Nephron progenitor cell (in vitro differentiated cells): Measurements from ENCODE around the gene XPO6.
A peak's percentile ranks its signal among the peaks of the same experiment; 100 is the strongest.

ENCODE experiments used
- DNase-seq: peaks from one replicate; pipeline ENCODE4 v3.0.0; 2021
- H3K27ac Mint-ChIP-seq: 2 replicates; pipeline ENCODE4 v1.8.0; 2021; ENCODE audit warnings: mild to moderate bottlenecking, moderate library complexity, mixed read lengths
- H3K27me3 Mint-ChIP-seq: 2 replicates; pipeline ENCODE4 v1.8.0; 2021; ENCODE audit warnings: mild to moderate bottlenecking, low read depth, mixed read lengths; ENCODE audit not compliant: poor library complexity
- H3K36me3 Mint-ChIP-seq: 2 replicates; pipeline ENCODE4 v1.8.0; 2021; ENCODE audit warnings: low read depth, mixed read lengths
- H3K4me1 Mint-ChIP-seq: 2 replicates; pipeline ENCODE4 v1.8.0; 2021; ENCODE audit warnings: mixed read lengths
- H3K4me3 Mint-ChIP-seq: 2 replicates; pipeline ENCODE4 v1.8.0; 2021; ENCODE audit warnings: mild to moderate bottlenecking, moderate library complexity, mixed read lengths
- H3K9me3 Mint-ChIP-seq: 2 replicates; pipeline ENCODE4 v1.8.0; 2021; ENCODE audit warnings: mild to moderate bottlenecking, moderate library complexity, mixed read lengths
- CTCF ChIP-seq: fragments of 200-600 bp; sonication (generic); IDR thresholded peaks from 2 replicates; pipeline ENCODE4 v1.5.0; 2021; ENCODE audit warnings: antibody characterized with exemption

XPO6 gene

GRCh38 chr16:28131743-28132393, 79.9 kb downstream of the XPO6 start:
- H3K9me3 Mint-ChIP-seq = no peaks in the 10 kb centered on the region
- H3K27me3 Mint-ChIP-seq = peaks cover 2% of the 10 kb centered on the region
- no peak for DNase-seq
- H3K27ac Mint-ChIP-seq = no peak overlapping the region
- peaks cover 23% of the 10 kb centered on the region for H3K4me1 Mint-ChIP-seq
- H3K36me3 Mint-ChIP-seq = peaks cover 66% of the 10 kb centered on the region
- TF ChIP-seq CTCF = no peak
- H3K4me3 Mint-ChIP-seq = no peak overlapping the region

GRCh38 chr16:28131181-28131580, 80.6 kb downstream of the XPO6 start:
- Mint-ChIP-seq H3K27ac (peak overlapping the region; percentile 15), H3K36me3 (peaks cover 64% of the 10 kb centered on the region), H3K4me1 (peaks cover 17% of the 10 kb centered on the region), H3K9me3 (no peaks in the 10 kb centered on the region), H3K27me3 (peaks cover 1% of the 10 kb centered on the region), H3K4me3 (no peak overlapping the region)
- no peak for DNase-seq
- TF ChIP-seq CTCF = no peak

- peaks cover 59% of the 10 kb centered on the region for H3K36me3 Mint-ChIP-seq
- no peaks in the 10 kb centered on the region for H3K9me3 Mint-ChIP-seq
- no peak overlapping the region for H3K4me3 Mint-ChIP-seq
- peak overlapping the region; percentile 34 for H3K27ac Mint-ChIP-seq
- H3K27me3 Mint-ChIP-seq = no peaks in the 10 kb centered on the region
- no peak for DNase-seq
- H3K4me1 Mint-ChIP-seq = peaks cover 17% of the 10 kb centered on the region
- TF ChIP-seq CTCF = no peak
These were observed 81.4 kb downstream of the XPO6 start for GRCh38 chr16:28130099-28131088.

- no peak for TF ChIP-seq CTCF
- Mint-ChIP-seq H3K36me3 (peaks cover 51% of the 10 kb centered on the region), H3K4me1 (peaks cover 17% of the 10 kb centered on the region), H3K27ac (peak overlapping the region; percentile 72), H3K4me3 (no peak overlapping the region), H3K27me3 (no peaks in the 10 kb centered on the region), H3K9me3 (no peaks in the 10 kb centered on the region)
- DNase-seq = no peak
These were observed 84.8 kb downstream of the XPO6 start for GRCh38 chr16:28126684-28127620.

GRCh38 chr16:28125592-28125991, 86.2 kb downstream of the XPO6 start:
- no peak overlapping the region for H3K27ac Mint-ChIP-seq
- no peak overlapping the region for H3K4me3 Mint-ChIP-seq
- no peaks in the 10 kb centered on the region for H3K27me3 Mint-ChIP-seq
- no peak for TF ChIP-seq CTCF
- no peaks in the 10 kb centered on the region for H3K9me3 Mint-ChIP-seq
- peaks cover 9% of the 10 kb centered on the region for H3K4me1 Mint-ChIP-seq
- H3K36me3 Mint-ChIP-seq = peaks cover 58% of the 10 kb centered on the region
- DNase-seq = no peak
